Prostate gland (tissue), 2 donors: ENCODE data around the gene PTPRA. TPM values are rescaled to one million over a fixed set of nuclear protein-coding genes. Genes with fewer than 3 reads are reported as not detected.
"Not testable (repeated sequence)": the region's sequence is repeated elsewhere in the genome, so short reads cannot be mapped to it uniquely, and the experiment has no call there.

Experiments used
- DNase-seq: peaks from one replicate; pipeline ENCODE4 v3.0.0-alpha.2; 2019; ENCODE audit warnings: low spot score
- H3K27ac ChIP-seq, 2 donors: fragments of 200-600 bp; sonication (generic); 2 replicates each; pipeline ENCODE4 v1.5.1; 2017 to 2019
- H3K27me3 ChIP-seq: fragments of 200-600 bp; sonication (generic); replicated peaks from 2 replicates; pipeline ENCODE4 v1.5.1; 2019; ENCODE audit not compliant: insufficient read depth
- H3K36me3 ChIP-seq, 2 donors: fragments of 200-600 bp; sonication (generic); 1 replicate in 1 of 2; 2 replicates in 1 of 2; pipeline versions ENCODE4 v1.5.1 to v1.8.1; 2017 to 2019
- H3K4me1 ChIP-seq: fragments of 200-600 bp; sonication (generic); replicated peaks from 2 replicates; pipeline ENCODE4 v1.5.1; 2019
- H3K4me3 ChIP-seq, 2 donors: fragments of 200-600 bp; sonication (generic); 2 replicates each; pipeline ENCODE4 v1.5.1; 2017 to 2019
- H3K9me3 ChIP-seq: fragments of 200-600 bp; sonication (generic); 2 replicates; pipeline ENCODE4 v1.5.1; 2017
- CTCF ChIP-seq, 4 experiments: fragments of 200-600 bp in 2 of 4; fragments of 450-650 bp in 2 of 4; sonication (generic) in 2 of 4; IDR thresholded peaks; 1 replicate in 3 of 4; 2 replicates in 1 of 4; pipeline ENCODE4 v1.5.1; 2016 to 2019; ENCODE audit warnings: antibody characterized with exemption in 4 of 4, mild to moderate bottlenecking in 2 of 4, moderate library complexity in 2 of 4
- POLR2A ChIP-seq: fragments of 450-650 bp; IDR thresholded peaks from one replicate; pipeline ENCODE4 v1.6.1; 2016; ENCODE audit warnings: antibody characterized with exemption, mild to moderate bottlenecking
- POLR2AphosphoS5 ChIP-seq: sonication (generic); formaldehyde crosslinking; IDR thresholded peaks from one replicate; pipeline ENCODE4 v1.6.1; 2017; ENCODE audit warnings: antibody characterized with exemption
- WGBS: methylation state at CpG from one replicate; pipeline ENCODE4 v1.1.5; 2018; 5-methylcytosine and 5-hydroxymethylcytosine counted together
- intact Hi-C: fragments of 100-400 bp; cut with DNase I; formaldehyde crosslinking; loops from one replicate; pipeline ENCODE4 v1.14.2; 2022
- total RNA-seq, 2 donors: library from RNA; depleted of rRNA; stranded (reverse); fragments of >200 nt; gene quantifications; one replicate each; pipeline ENCODE4 v1.1.0, GENCODE V29; 2016

The PTPRA gene
- total RNA-seq, 2 donors from 2014 or later: 57.7 to 83.6 TPM

DNA sequence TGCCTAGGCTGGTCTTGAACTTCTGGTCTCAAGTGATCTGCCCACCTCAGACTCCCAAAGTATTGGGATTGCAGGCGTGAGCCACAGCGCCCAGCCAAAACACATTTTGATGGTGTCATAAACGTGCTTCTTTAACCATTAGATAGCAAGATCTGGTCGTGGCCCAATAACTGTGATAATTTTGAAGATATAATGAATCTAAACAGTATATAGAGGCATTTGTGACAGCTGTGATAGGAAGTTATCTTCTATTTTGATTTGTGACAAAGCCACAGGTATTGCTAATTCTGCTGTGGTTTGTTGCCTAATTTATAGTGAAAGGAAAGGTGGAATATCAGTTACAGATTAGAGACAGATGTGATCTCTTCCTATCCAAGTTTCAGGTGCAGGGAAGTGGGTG, 197.4 kb downstream of the PTPRA start:
- Histone ChIP-seq H3K4me3 (no peak overlapping the region), H3K9me3 (no peaks in the 10 kb centered on the region), H3K27me3 (no peaks in the 10 kb centered on the region), H3K27ac (no peak overlapping the region), H3K36me3 (no peaks in the 10 kb centered on the region), H3K4me1 (no peaks in the 10 kb centered on the region)
- TF ChIP-seq CTCF (IDR thresholded peaks at IDR 0.05): no peak
- no peak for TF ChIP-seq POLR2AphosphoS5
- no peak for TF ChIP-seq POLR2A
- DNase-seq: no peak
- 98% methylated on average over 4 of the region's 4 CpGs for WGBS
- intact Hi-C loops: no loop called here

- TF ChIP-seq POLR2AphosphoS5 (no peak), CTCF (IDR thresholded peaks at IDR 0.05) (no peak), POLR2A (no peak)
- Histone ChIP-seq H3K27me3 (no peaks in the 10 kb centered on the region), H3K36me3 (no peaks in the 10 kb centered on the region), H3K27ac (no peak overlapping the region), H3K4me3 (peak overlapping the region in 1 of 2 donors; percentile 41), H3K4me1 (no peaks in the 10 kb centered on the region), H3K9me3 (no peaks in the 10 kb centered on the region)
- 87% methylated on average over 16 of the region's 16 CpGs for WGBS
- intact Hi-C loops: no loop called here
- no peak for DNase-seq
These were observed 198.0 kb downstream of the PTPRA start for GRCh38 chr20:3071266-3071609.

GRCh38 chr20:3071610-3072529, 198.6 kb downstream of the PTPRA start, which contains the start of gene OXT:
Gene OXT, plus strand, starts transcription at chr20:3071620. Its CDS starts 36 bp downstream, at chr20:3071656.
- WGBS: 19% methylated on average over 65 of the region's 95 CpGs
- intact Hi-C loops: no loop called here
- Histone ChIP-seq H3K9me3 (no peaks in the 10 kb centered on the region), H3K27me3 (no peaks in the 10 kb centered on the region), H3K27ac (peak within 1 kb of the TSS in 1 of 2 donors; percentile 11), H3K4me1 (no peaks in the 10 kb centered on the region), H3K36me3 (no peaks in the 10 kb centered on the region), H3K4me3 (peak within 1 kb of the TSS; percentile 41 to 43)
- TF ChIP-seq CTCF (IDR thresholded peaks at IDR 0.05): no peak
- TF ChIP-seq POLR2A: no peak
- TF ChIP-seq POLR2AphosphoS5: no peak
- peak; percentile 20 for DNase-seq

DNA sequence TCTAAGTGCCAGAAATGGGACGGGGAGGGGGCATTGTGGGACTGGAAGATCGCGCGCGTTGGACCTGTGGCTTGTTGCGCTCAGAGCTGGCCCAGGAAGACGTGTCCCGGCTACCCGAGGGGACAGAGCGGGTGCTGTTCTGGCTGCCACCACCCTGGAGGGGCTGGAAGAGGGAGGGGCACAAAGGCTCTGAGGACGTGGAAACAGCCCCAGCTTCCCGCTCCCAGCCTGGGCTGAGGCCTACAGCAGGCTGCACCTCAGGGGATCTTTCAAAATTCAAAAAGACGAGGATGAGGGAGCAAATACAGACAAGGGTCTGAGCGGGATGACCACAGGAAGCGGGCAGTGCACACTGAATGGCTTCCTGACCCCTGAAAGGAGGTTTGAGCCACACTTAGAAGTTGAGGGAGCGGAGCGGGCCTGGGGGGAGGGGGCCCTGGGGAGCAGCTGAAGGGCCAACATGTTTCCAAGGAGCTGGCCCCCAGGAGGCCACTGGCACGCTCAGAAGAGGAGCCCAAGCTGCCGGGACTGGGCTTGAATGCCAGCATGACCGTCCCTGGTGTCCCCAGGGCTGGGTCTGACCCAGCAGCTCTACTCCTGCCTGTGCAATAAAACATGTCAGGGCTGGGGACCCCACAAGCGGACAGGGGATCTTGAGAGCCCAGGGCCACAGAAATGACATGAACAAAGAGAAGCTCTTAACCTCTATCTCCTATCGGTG, 199.4 kb downstream of the PTPRA start:
- intact Hi-C loops: no loop called here
- Histone ChIP-seq H3K4me1 (no peaks in the 10 kb centered on the region), H3K9me3 (no peaks in the 10 kb centered on the region), H3K27ac (no peak overlapping the region), H3K27me3 (no peaks in the 10 kb centered on the region), H3K4me3 (peak overlapping the region in 1 of 2 donors; percentile 41), H3K36me3 (no peaks in the 10 kb centered on the region)
- DNase-seq: no peak
- TF ChIP-seq POLR2A (no peak), POLR2AphosphoS5 (no peak), CTCF (IDR thresholded peaks at IDR 0.05) (no peak)
- 76% methylated on average over 22 of the region's 22 CpGs for WGBS

DNA sequence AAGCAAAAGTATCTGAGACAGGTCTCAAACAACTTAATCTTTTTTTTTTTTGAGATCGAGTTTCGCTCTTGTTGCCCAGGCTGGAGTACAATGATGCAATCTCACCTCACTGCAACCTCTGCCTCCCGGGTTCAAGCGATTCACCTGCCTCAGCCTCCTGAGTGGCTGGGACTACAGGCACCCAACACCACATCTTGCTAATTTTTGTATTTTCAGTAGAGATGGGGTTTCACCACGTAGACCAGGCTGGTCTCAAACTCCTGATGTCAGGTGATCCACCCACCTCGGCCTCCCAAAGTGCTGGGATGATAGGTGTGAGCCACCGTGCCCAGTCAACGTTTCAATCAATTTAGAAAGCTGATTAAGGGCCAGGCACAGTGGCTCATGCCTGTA, 200.0 kb downstream of the PTPRA start:
- H3K27ac ChIP-seq, intact Hi-C loops, H3K9me3 ChIP-seq, H3K36me3 ChIP-seq, H3K4me1 ChIP-seq, H3K27me3 ChIP-seq, H3K4me3 ChIP-seq, DNase-seq: not testable (repeated sequence)
- 86% methylated on average over 8 of the region's 8 CpGs for WGBS
